Measurements from ENCODE around the gene ASAP3.

DNA sequence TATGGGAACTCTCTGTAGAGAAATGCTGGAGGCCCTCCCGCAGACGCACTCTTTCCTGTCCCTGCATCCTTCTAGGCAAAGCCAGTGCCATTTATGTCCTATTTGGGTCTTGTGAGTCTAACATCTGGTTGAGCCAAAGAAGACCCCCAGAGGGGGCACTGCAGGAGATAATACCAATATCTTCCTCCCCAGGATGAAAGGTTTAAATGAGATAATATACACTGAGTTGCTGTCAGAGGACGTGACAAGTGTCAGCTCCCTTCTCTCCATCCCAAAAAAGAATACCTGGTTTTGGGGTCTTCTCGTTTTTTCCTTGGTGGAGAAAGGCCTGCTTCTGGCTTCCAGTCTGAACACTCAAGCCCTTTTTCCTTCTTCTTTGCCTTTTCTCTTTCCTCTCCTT, 67.0 kb downstream of the ASAP3 start:
- TF ChIP-seq, protein P1, sequence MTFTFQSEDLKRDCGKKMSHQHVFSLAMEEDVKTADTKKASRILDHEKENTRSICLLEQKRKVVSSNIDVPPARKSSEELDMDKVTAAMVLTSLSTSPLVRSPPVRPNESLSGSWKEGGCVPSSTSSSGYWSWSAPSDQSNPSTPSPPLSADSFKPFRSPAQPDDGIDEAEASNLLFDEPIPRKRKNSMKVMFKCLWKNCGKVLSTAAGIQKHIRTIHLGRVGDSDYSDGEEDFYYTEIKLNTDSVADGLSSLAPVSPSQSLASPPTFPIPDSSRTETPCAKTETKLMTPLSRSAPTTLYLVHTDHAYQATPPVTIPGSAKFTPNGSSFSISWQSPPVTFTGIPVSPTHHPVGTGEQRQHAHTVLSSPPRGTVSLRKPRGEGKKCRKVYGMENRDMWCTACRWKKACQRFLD (tag by site-specific recombination; IDR thresholded peaks at IDR 0.05): no peak
- TF ChIP-seq YY1 (tag by site-specific recombination; IDR thresholded peaks at IDR 0.05) (no peak), REPIN1 (tag by site-specific recombination; IDR thresholded peaks at IDR 0.05; ENCODE audit: low read depth) (no peak), ZNF335 (tag by site-specific recombination; conservative IDR thresholded peaks at IDR 0.05) (no peak), ZNF23 (tag by site-specific recombination; IDR thresholded peaks at IDR 0.05; ENCODE audit: borderline replicate concordance) (no peak)
- TF ChIP-seq, protein P2, sequence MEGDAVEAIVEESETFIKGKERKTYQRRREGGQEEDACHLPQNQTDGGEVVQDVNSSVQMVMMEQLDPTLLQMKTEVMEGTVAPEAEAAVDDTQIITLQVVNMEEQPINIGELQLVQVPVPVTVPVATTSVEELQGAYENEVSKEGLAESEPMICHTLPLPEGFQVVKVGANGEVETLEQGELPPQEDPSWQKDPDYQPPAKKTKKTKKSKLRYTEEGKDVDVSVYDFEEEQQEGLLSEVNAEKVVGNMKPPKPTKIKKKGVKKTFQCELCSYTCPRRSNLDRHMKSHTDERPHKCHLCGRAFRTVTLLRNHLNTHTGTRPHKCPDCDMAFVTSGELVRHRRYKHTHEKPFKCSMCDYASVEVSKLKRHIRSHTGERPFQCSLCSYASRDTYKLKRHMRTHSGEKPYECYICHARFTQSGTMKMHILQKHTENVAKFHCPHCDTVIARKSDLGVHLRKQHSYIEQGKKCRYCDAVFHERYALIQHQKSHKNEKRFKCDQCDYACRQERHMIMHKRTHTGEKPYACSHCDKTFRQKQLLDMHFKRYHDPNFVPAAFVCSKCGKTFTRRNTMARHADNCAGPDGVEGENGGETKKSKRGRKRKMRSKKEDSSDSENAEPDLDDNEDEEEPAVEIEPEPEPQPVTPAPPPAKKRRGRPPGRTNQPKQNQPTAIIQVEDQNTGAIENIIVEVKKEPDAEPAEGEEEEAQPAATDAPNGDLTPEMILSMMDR (tag by site-specific recombination; IDR thresholded peaks at IDR 0.05): no peak
